ENCODE results near the gene SETBP1.

Gene SETBP1

DNA sequence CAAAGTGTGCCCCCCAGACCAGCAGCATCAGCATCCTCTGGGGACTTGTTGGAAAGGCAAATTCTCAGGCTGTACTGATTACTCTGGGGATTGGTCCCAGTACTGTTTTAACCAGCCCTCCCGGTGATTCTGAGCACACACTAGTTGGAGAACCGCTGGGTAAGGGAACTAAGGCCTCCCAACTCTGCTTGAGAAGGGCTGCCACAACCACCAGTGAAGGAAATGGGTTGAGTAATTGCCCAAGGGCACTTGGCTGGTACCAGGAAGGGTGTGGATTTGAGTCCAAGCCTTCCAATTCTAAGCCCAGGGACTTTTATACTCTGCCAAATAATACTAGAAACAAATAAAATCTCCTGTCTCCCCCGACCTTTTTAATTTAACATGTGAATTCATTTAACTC, 219.9 kb downstream of the SETBP1 start:
- no peak for DNase-seq (ENCODE audit: low spot score)

DNA sequence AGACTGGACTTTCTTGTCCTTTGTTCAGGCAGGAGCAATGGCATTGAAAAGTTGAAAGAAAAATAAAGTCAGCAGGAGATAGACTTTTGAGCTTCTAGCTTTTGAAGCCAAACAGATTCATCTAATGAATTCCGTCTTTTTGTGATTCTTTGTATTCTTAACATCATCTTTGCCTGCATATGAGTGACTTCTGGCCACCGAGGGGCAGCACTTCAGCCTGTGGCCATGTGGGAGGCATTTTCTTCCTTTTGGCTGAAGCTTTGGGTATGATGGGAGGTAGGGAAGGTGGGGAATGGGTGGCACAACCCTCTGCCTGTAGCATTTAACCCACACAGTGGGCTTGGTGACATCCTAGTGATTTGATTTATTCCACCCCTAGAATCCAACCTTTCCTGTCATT, 220.6 kb downstream of the SETBP1 start:
- no peak for DNase-seq (ENCODE audit: low spot score)

DNA sequence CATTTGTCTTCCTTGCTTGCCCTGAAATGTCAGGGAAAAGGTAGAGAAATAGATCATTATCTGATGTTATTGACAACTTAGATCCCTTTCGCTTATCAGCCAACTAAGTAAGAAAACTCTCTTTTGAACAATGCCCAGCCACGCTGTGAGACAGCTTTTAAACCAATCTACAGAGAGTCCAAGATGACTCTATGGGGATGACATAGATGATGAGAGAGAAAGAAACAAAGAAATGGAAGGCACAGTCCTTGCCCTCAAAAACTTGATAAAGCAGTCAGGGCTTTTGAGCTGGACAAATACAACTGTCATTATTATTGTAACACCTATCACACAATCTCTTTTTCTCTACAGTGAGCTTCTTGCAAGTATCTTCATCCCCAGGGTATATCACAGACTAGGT, 222.6 kb downstream of the SETBP1 start:
- DNase-seq (ENCODE audit: low spot score) = no peak

DNA sequence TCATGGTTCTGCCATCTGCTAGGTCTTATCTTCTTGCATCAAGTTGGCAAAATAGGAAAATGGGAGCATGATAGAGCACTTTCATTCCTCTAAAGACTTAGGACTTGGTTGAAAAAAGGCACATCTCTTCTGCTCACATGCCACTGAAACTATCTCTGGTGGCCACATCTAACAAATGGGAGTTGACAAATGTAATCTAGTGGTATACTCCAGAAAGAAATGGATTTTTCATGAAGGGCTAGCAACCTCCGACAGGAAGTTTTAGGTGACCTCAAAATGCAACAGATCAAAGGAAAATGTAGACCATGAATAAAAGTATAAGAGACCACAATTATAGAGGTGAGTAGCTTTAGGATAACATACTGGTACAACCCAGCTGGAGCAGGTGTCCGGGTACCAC, 224.1 kb downstream of the SETBP1 start:
- no peak for DNase-seq (ENCODE audit: low spot score)

DNA sequence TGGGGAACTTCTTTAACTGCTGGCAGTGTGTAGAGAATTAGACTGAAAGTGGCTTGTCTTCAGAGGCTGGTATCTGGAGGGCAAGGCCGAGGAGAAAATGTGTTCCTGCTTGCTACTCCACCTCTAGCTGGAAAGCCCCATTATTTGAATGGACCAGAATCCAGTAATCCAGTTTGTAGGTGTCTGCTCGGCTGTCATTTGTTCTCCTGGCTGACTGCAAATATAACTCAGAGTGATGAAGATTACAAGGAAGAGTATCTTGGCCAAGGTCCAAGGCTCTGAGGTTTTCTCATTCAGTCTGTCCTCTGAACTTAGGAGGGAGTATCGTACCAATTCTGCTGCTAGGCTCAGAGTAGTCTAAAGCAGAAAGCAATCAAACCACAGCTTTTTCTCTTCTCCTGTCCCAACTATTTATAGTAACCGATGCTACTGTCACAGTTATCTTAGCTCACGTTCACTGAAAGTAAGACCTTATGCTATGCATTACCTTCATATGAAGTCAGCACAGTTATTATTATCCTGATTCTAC, 228.6 kb downstream of the SETBP1 start:
- DNase-seq (ENCODE audit: low spot score) = no peak

DNA sequence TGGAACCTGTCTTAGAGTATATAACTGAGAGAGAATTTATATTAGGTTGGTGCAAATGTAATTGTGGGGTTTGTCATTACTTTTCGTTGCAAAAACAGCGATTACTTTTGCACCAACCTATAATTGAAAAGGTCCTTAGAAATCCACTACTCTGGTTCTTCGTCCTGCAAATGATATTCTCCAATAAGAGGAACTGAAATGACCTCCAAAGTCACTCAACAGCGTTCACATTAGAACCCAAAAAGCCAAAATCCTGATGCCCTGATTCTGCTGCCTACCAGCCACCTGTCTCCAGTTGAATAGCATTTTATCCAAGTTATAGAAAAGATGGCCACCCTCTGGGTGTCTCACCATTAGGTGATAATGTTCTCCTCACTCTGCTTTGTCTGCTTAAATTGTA, 230.6 kb downstream of the SETBP1 start:
- no peak for DNase-seq (ENCODE audit: low spot score)

DNA sequence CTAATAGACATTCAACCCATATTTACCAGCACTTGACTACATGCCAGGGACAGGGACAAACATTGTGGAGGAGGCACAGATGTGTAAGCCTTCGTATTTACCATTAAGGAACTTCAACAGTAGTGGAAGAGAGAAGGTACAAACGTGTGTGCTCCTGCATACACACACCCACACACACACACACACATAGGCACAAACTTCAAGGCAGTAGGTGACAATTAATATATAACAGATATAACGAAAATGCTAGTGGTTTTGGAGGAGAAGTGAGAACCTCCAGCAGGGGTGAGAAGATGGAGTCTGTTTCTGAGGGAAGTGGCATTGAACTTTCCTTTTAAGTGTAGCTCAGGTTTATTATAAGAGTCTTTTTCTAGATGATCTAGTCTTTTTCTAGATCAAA, 231.1 kb downstream of the SETBP1 start:
- no peak for DNase-seq (ENCODE audit: low spot score)

DNA sequence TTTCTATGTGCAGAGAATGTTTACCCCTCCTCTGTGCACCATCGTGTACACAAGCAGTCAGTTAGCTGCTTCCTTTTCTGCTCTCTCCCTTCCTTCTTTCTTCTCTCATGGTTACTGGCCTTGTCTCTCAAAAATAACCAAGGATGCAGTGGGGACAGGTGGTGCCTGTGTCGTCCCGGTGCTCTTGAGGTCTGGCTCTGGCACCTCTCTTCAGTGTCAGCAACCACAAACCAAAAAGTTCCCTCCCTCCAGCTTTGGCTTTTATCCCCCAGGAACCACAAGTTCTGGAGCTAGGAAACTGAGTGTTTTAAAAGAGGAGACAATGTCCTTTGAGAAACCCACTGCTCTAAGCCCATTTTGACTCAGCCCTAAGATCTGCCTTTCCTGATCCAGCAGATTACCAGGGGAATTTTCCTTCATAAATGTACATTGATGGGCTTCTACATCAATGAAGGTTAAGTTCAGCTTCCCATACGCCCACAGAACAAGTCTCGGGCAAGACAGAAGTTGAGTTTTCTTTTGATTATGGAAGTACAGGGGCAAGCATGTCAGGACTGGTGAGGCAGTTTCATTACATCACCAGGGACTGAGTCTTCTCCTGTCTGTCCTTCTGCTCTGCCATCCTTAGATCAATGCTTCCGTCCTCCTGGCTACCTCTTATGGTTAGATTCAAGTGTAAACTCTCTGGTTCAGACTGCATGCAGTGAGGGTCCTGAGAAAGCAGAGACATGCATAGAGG, 232.2 kb downstream of the SETBP1 start:
- DNase-seq (ENCODE audit: low spot score) = no peak

DNA sequence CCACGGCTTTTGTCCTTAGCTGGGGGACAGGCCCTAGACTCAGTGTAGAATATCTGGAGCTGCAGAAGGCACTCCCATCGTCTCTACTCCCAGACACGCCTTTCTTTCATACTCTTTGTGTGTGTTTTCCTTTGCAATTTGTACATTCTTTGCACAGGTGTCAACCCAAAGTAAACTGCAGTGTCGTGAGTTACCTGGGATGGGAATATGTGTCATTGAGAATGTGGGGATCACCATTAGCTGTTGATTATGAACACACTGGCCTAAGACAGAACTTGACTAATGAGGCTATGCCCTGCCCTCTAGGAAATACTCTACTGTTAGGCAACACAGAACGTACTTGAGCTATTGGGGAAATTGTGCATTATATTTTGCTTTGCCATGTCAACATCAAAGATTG, 233.3 kb downstream of the SETBP1 start:
- no peak for DNase-seq (ENCODE audit: low spot score)

DNA sequence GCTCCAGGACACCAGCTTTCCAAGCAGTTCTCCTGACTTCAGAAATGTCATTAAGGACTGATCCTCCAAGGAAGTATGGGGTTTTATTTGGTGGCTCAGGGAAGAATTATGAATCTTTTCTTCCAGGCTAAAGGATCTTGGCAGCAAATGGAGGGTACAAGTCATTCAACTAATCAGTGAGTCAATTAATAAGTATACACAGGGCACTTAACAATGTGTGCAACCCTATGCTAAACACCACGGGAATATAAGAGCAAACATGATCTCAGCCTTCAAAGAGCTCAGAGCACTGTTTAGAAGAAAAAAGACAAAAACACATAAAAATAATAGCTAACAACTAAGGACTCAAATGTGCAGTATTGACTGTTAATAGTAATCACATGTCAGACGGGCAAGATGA, 234.5 kb downstream of the SETBP1 start:
- DNase-seq (ENCODE audit: low spot score) = no peak

DNA sequence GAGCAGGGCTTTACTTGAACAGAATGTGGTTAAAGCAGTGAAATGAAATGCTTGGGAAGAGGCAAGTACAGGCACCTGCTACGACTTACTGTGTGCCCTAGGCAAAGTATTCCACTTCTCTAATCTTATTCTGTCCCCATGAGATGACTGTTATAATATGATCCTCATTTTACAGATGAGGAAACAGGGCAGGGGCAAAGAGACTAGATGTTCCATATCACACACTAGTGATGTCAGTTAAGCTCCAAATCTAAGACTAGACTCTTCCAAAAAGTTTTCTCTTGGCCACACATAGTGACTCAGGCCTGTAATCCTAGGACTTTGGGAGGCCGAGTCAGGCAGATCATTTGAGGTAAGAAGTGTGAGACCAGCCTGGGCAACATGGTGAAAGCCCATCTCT, 235.0 kb downstream of the SETBP1 start:
- no peak for DNase-seq (ENCODE audit: low spot score)

DNA sequence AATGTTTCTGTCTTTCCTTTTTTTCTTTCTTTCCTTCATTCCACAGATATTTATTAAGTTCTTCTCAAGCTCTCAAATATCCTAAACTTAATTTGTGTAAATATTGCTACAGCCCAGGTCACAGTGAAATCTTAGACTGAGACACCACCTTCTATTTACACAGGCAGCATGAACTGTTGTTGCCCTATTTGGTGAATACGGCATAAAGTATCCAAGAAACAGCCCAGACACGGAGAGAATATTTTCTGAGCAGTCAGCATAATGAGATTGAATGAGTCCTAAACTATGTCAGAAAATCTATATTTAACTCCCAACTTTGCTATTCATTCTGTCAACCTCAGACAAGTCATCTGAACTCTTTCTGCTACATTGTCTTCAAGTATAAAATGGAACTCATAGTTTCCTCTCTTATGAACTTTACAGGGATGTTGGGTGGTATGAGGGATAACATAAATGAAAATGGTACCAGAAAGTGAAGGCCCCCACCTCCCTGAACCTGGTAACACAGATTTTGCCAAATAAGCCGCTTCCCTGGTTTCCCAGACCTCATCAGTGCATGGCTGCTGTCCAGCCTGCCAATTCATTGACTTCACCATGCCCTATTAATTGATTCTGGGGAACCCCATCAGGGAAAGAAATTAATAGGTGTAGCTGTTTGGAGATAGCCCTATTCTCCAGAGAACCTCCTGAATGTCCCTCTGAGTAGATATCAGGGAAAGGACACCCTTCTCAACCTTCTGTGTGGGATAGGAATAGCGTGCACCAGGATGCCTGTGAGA, 235.9 kb downstream of the SETBP1 start:
- DNase-seq (ENCODE audit: low spot score) = no peak

DNA sequence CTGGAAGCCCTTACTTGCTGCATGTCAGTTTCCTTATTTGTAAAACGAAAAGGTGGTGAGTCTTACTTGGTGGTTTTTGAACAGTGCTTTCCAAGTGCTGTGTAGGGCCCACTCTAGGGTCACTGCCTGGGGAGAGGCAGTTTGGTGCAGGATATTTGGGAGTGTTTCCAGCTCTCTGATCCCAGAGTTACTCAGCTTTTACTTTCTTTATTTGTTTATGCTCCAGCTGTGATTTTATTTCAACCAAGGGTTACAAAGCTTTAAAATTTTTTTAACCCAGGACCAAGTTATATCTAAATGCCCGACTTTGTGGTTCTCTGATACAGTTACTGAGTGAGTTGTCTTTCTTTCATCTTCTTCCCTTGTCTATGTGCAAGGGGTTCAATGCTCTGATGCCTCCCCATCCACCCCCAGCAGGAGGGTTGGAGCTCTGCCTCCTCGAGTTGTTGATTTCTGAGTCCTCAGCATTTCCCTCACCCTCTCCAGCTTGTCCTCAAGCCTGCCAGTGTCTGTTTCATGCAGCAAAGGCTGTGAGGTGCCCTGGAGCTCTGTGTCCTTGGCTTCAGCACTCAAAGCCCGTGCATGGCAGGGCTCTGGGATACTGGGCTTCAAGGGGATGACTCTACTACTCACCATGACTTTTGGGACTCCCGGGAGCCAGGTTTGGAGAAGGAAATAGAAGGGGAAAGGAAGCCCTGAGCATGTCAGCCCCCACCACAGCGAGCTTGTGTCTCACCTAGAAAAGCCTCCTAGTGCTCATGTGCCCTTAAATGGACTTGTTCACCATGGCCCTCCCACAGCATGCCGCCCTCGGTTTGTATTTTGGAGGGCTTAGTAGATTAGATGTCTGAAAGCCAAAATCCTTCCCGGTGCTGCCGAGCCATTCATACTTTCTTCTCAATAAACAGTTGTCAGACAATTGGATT, 236.8 kb downstream of the SETBP1 start:
- DNase-seq (ENCODE audit: low spot score) = no peak

DNA sequence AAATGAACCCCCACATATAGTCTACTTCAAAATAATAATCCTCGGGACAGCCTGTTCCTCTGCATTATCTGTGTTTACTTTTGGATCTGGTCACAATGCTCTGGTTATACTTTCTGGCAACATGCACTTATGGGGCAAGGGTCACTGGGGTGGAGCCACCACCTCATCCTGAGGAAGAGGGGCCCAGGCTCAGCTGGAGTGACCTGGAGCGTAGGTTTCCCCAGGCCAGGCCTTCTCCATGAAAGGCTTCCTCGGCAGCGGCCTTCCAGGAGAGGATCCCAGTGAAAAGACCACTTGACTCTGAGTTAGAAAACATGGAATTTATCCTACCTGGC, 237.4 kb downstream of the SETBP1 start:
- no peak for DNase-seq (ENCODE audit: low spot score)

DNA sequence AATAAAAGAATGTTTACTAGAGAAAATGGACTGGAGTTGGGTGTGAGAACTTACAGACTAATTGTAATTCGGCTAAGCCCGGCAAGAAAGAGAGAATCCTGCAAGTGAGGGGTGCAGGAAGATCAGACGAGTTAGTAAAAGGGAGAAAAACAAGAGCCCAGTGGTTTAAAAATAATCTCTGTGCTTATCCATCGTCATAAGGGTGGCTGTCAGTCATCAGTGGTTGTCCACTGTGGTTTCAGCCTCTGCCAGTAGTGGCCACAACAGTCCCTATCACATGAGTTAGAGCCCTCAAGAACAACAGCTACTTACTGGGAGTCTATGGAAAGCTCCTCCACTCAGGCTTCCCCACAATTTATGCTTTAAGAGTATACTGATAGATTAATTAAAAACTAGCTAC, 239.8 kb downstream of the SETBP1 start:
- DNase-seq (ENCODE audit: low spot score) = no peak

DNA sequence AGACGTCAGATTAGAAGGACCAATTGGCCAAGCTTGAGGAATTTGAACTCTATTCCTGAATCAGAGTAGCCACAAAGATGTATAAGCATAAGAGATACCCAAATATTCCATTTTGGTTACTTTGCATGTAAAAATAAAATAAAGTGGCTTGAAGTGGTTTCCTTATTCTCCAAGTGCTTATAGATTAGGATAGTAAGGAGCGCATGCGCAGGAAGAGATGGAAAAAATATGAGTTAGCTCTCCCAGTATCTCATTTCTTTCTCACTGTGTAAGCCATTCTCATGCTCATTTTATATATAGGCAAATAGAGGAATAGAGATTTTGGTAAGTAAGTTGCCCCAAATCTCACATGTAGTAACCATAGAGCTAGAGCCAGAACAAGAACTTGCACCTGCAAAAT, 241.3 kb downstream of the SETBP1 start:
- no peak for DNase-seq (ENCODE audit: low spot score)

DNA sequence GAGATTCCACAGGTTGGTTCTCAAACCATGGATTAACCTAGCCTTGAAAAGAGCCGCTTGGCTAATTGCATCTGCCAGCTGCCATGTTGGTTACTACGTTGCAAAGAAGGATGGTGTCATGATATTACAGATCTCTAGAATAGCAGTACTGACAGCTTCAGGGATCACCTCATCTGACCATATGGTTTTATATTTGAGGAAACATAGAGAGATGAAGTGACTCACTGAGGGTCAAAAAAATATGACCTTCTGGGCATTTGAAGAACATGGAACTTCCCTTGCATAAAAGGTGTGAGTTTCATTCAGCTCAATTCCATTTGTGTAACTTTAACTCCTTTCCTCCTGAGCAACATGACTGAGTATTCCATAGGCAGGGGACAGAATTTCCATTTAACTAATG, 242.3 kb downstream of the SETBP1 start:
- DNase-seq (ENCODE audit: low spot score) = no peak

DNA sequence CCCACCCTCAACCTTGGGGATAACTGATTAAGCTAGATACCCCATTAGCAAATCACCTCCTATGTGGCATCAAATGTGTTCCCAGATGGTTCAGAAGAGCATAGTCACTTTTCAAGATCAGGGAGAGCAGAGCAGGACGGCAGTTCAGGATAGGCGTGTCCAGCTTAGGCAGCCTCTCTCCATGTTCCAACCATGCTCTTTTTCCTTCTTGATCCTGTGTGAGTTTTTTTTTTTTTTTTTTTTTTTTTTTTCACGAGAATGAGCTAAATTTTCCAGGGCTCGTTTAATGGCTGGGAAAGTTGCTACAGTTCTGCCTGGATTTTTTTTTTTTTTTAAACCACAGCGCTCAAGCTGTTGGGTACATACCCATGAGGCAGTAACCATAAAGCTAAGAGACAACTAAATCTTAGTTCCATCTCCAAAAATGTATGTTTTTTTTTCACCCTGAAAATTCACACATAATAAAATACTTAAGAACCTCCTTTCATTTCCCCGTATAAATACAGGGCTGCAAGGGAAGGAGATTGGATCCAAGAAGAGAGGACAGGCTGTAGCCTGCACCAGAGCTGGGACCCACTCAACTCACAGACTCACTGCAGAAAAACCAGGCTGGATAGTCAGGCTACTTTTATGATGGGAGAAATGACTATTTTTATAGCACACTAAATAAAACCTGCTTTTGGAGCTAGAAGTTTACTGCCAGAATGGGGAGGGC, 244.3 kb downstream of the SETBP1 start:
- no peak for DNase-seq (ENCODE audit: low spot score)

DNA sequence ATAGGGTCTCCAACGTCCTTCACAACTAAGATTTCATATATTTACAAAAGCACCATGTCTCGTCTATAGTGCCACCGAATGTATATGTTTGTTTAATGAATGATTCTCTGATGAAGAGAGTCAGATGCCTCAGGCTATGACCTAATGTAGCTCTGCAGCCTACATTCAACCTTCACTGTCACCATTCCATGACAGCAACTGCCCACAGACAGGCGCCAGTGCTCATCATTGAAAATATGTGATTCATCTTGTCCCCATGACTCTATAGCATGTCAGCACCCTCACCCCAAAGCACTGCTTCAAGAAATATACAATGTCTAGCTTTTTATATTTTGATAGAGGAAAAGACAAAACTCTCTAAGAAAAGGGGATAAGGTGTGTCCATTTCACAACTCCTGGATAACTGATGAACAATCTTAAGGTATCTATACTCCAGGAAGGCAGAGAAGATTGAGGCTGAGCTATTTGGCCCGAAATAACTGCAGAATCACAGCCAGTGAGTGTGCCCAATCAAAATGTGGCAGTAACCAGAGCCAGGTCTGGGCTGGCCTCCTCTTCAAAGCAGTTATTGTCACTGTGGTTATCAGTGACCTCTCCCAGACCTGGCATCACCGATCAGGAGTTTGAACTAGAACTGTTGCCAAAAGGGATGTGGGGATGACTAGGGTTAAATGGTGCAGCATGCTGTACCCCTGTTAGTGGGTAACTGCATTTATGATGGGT, 246.6 kb downstream of the SETBP1 start:
- DNase-seq (ENCODE audit: low spot score) = no peak

DNA sequence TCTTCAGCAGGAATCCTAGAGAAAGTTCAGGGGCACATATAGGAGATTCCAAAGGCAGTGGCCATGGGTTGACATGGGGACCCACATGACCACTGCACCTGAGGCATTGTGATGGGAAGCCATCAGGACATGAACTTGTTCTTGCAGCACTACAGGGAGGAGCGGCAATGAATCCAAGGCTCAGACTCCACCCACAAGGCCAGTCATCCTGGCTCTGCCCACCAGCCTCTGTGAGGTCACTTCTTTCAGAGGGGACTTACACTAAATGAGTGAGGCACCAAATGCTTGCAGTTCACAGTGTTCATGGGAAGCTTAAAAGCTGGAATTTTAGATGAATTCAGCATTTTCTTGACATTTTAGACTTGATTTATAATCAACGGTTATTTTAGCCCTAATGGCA, 254.2 kb downstream of the SETBP1 start:
- no peak for DNase-seq (ENCODE audit: low spot score)

DNA sequence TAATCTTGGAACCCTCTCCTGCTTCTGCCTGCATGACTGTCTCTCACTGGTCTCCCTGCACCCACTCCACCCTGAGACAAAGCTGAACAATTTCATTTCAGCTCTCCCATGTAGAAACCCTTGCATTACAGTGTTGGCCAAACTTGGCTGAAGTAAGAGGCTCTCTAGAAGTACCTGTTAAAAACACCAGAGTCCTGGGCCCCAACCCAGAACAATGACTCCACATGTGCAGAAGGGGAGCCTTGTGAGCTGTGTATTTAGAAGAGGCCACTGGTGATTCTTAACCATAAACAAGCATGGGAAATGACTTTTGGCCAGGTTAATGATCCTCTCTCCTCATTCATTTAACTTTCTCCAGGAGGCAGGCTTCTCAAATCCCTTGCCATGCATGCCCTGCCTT, 254.8 kb downstream of the SETBP1 start:
- DNase-seq (ENCODE audit: low spot score) = no peak

All from SK-N-DZ (cell line).